ENCODE measurements around the gene GJC1. TPM values are rescaled to one million over a fixed set of nuclear protein-coding genes. Genes with fewer than 3 reads are reported as not detected.
A peak's percentile ranks its signal among the peaks of the same experiment; 100 is the strongest.

Gene GJC1
- total and polyA plus RNA-seq, 9 of the 15 experiments (the other 6 are each of a cell fraction or from before 2014, with no cell fraction given), result 0.04 to 1.4 (median 0.18) TPM; not detected in 1

DNA sequence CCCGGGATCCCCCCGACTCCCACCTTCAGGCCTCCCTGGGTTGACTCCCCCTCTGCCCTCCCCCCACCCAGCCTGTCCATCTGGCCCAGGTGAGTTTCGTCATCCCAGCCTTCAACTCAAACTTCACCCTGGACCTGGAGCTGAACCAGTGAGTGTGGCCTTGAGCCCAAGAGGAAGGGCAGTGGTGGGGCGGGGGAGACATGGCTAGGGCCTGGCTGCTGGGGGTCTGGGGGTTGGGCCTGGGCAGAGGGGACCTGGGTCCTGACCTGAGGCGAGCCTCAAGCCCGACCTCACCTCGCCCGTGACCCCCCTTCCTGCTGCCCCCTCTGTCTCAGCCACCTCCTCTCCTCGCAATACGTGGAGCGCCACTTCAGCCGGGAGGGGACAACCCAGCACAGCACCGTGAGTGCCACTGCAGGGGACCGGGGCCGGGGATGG is 60.4 kb downstream of the GJC1 start (continued):
- TF ChIP-seq, protein P1, sequence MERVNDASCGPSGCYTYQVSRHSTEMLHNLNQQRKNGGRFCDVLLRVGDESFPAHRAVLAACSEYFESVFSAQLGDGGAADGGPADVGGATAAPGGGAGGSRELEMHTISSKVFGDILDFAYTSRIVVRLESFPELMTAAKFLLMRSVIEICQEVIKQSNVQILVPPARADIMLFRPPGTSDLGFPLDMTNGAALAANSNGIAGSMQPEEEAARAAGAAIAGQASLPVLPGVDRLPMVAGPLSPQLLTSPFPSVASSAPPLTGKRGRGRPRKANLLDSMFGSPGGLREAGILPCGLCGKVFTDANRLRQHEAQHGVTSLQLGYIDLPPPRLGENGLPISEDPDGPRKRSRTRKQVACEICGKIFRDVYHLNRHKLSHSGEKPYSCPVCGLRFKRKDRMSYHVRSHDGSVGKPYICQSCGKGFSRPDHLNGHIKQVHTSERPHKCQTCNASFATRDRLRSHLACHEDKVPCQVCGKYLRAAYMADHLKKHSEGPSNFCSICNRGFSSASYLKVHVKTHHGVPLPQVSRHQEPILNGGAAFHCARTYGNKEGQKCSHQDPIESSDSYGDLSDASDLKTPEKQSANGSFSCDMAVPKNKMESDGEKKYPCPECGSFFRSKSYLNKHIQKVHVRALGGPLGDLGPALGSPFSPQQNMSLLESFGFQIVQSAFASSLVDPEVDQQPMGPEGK (CRISPR knock-in tag; IDR thresholded peaks at IDR 0.05; ENCODE audit: borderline replicate concordance), result no peak
- TF ChIP-seq, protein P2, sequence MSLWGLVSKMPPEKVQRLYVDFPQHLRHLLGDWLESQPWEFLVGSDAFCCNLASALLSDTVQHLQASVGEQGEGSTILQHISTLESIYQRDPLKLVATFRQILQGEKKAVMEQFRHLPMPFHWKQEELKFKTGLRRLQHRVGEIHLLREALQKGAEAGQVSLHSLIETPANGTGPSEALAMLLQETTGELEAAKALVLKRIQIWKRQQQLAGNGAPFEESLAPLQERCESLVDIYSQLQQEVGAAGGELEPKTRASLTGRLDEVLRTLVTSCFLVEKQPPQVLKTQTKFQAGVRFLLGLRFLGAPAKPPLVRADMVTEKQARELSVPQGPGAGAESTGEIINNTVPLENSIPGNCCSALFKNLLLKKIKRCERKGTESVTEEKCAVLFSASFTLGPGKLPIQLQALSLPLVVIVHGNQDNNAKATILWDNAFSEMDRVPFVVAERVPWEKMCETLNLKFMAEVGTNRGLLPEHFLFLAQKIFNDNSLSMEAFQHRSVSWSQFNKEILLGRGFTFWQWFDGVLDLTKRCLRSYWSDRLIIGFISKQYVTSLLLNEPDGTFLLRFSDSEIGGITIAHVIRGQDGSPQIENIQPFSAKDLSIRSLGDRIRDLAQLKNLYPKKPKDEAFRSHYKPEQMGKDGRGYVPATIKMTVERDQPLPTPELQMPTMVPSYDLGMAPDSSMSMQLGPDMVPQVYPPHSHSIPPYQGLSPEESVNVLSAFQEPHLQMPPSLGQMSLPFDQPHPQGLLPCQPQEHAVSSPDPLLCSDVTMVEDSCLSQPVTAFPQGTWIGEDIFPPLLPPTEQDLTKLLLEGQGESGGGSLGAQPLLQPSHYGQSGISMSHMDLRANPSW (CRISPR knock-in tag; IDR thresholded peaks at IDR 0.05), result no peak
- no peak for TF ChIP-seq ETV6 (IDR thresholded peaks at IDR 0.05; ENCODE audit: borderline replicate concordance in 1 of 2, low read depth in 2 of 2, low read length in 1 of 2)
- TF ChIP-seq ETV6 (CRISPR knock-in tag; IDR thresholded peaks at IDR 0.05; ENCODE audit: borderline replicate concordance), result no peak

DNA sequence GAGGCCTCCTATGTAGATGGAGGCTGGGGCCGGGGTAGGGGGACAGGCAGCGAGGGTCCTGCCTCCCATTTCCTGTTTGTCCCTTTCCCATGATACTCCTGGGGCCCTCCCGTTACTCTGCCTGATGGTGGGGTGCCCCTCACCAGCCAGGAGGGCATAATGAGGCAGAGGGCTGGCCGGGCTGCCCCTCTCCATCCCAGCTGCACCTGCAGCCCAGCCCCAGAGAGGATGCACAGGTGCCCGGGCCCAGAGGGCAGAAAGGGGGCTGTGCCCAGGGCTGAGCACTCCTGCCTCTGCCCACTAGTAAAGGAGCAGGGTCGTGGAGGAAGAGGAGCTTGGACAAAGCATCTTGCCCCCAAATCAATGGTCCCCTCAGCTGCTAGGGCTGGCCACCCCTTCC is 60.9 kb downstream of the GJC1 start:
- no peak for DNase-seq (ENCODE audit: extremely low read depth in 1 of 4, low spot score in 3 of 4)
- TF ChIP-seq ZNF354B (CRISPR knock-in tag; IDR thresholded peaks at IDR 0.05) (no peak), MEF2A (IDR thresholded peaks at IDR 0.05; ENCODE audit: control insufficient read depth, low read depth, low read length) (no peak), SMARCA5 (IDR thresholded peaks at IDR 0.05) (no peak)

More for the DNA sequence above, 60.9 kb downstream of the GJC1 start:
- Histone ChIP-seq H4K20me1 (replicated peaks; ENCODE audit: control insufficient read depth, insufficient read depth, low read length) (peaks cover 5% of the 10 kb centered on the region), H2AFZ (ENCODE audit: low read depth, low read length) (no peak overlapping the region), H3K9me3 (replicated peaks; ENCODE audit: control insufficient read depth, insufficient read depth, low read depth, low read length) (no peaks in the 10 kb centered on the region), H3K27ac (ENCODE audit: extremely low read depth, low read depth, low read length) (no peak overlapping the region), H3K4me1 (replicated peaks in 1 of 2; ENCODE audit: control insufficient read depth in 2 of 2, insufficient read depth in 2 of 2, low read length in 2 of 2) (peaks cover 0 to 38% of the 10 kb centered on the region in 2 experiments; a peak in 2 of 5 replicates), H3K4me3 (no peak overlapping the region), H3K4me2 (ENCODE audit: insufficient read depth, low read length) (no peak overlapping the region), H3K9ac (ENCODE audit: insufficient read depth in 1 of 2, low read depth in 2 of 2, low read length in 2 of 2) (peak overlapping the region in 1 of 2 experiments; percentile 35; a peak in 1 of 4 replicates), H3K79me2 (ENCODE audit: control insufficient read depth, insufficient read depth, low read length) (no peaks in the 10 kb centered on the region), H3K36me3 (ENCODE audit: control insufficient read depth, insufficient read depth, low read length) (no peaks in the 10 kb centered on the region), H3K27me3 (ENCODE audit: control insufficient read depth in 2 of 2, insufficient read depth in 2 of 2, low read length in 2 of 2) (peaks cover 2 to 25% of the 10 kb centered on the region in 2 experiments; a peak in 4 of 5 replicates), H3K9me1 (ENCODE audit: control insufficient read depth, insufficient read depth, low read length) (no peaks in the 10 kb centered on the region)
- POLR2A ChIA-PET, result interaction anchor here (0.8 kb wide), 1 partner anchor 10 kb away, joined by 3 read pairs; no protein-coding TSS in a partner anchor
- no TSS peak for BruUV-seq (replicated peaks)
- ATAC-seq (no peak), FAIRE-seq (no peak)
- CTCF ChIA-PET (ENCODE audit: low intra/inter-chr PET ratio), result no interaction called here
- 6% methylated on average over 6 of the region's 6 CpGs for WGBS (ENCODE audit: insufficient coverage, low coverage, missing lambda C conversion rate)
- in situ Hi-C loops (cut with MboI), result no loop called here
- intact Hi-C loops (cut with micrococcal nuclease), result no loop called here
